Natural killer cell treated with Interleukin-12 subunit alpha and Interleukin-12 subunit beta and Interleukin-15 and Interleukin-18, amount 100 ng/mL, for 72 hours (primary cell): ENCODE measurements around the gene CRLF2. TPM values are rescaled to one million over a fixed set of nuclear protein-coding genes. Genes with fewer than 3 reads are reported as not detected.
"Not testable (repeated sequence)": the region's sequence is repeated elsewhere in the genome, so short reads cannot be mapped to it uniquely, and the experiment has no call there.

Experiments used
- ATAC-seq, 2 donors: fragments of 150-1000 bp; cut with Tn5 transposase in 1 of 2; sonication (Bioruptor Pico), chemical (Tn5 transposase) in 1 of 2; 2 replicates each; pipeline ENCODE4 v1.10.0; 2021
- DNase-seq: peaks from one replicate; pipeline ENCODE4 v3.0.0; 2022; ENCODE audit warnings: low spot score
- H3K27ac Mint-ChIP-seq, 2 donors: 1 replicate in 1 of 2; 2 replicates in 1 of 2; pipeline ENCODE4 v1.8.0; 2022; ENCODE audit warnings: mixed read lengths in 2 of 2, mild to moderate bottlenecking in 1 of 2, moderate library complexity in 1 of 2
- H3K27me3 Mint-ChIP-seq, 2 donors: 1 replicate in 1 of 2; 2 replicates in 1 of 2; pipeline ENCODE4 v1.8.0; 2022; ENCODE audit warnings: mixed read lengths in 2 of 2
- H3K36me3 Mint-ChIP-seq: one replicate; pipeline ENCODE4 v1.8.0; 2022; ENCODE audit warnings: mixed read lengths
- H3K4me1 Mint-ChIP-seq, 2 donors: 1 replicate in 1 of 2; 2 replicates in 1 of 2; pipeline ENCODE4 v1.8.0; 2022; ENCODE audit warnings: low read depth in 2 of 2, mixed read lengths in 2 of 2, mild to moderate bottlenecking in 1 of 2
- H3K4me3 Mint-ChIP-seq: one replicate; pipeline ENCODE4 v1.8.0; 2022; ENCODE audit warnings: mixed read lengths
- H3K9me3 Mint-ChIP-seq: 2 replicates; pipeline ENCODE4 v1.8.0; 2022; ENCODE audit warnings: mixed read lengths
- total RNA-seq, 2 donors: library from RNA; stranded (reverse); gene quantifications; one replicate each; pipeline ENCODE4 v1.2.3, GENCODE V29; 2022

CRLF2 gene
- total RNA-seq, 2 donors from 2014 or later, result 2.3 TPM; not detected in 1

DNA sequence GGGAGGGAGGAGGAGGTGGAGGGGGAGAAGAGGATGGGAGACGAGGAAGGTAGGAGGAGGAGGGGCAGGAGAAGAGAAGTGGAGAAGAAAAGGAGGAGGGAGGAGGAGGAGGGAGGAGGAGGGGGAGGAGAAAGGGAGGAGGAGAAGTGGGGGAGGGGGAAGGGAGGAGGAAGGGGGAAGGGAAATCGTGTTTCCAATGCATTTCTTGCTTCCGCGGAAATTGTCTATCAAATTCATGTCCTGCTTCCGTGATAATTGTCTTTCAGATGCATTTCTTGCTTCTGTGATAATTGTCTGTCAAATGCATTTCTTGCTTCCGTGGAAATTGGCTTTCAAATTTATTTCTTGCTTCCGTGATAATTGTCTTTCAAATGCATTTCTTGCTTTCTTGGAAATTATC lies 43.3 kb downstream of the CRLF2 start:
- peaks cover 2 to 7% of the 10 kb centered on the region in 2 donors for H3K4me1 Mint-ChIP-seq
- DNase-seq (no peak), ATAC-seq (no peak)
- no peak overlapping the region for H3K27ac Mint-ChIP-seq
- H3K36me3 Mint-ChIP-seq, result no peaks in the 10 kb centered on the region
- H3K9me3 Mint-ChIP-seq, result no peaks in the 10 kb centered on the region
- H3K27me3 Mint-ChIP-seq, result peaks cover 0 to 6% of the 10 kb centered on the region in 2 donors
- no peak overlapping the region for H3K4me3 Mint-ChIP-seq

DNA sequence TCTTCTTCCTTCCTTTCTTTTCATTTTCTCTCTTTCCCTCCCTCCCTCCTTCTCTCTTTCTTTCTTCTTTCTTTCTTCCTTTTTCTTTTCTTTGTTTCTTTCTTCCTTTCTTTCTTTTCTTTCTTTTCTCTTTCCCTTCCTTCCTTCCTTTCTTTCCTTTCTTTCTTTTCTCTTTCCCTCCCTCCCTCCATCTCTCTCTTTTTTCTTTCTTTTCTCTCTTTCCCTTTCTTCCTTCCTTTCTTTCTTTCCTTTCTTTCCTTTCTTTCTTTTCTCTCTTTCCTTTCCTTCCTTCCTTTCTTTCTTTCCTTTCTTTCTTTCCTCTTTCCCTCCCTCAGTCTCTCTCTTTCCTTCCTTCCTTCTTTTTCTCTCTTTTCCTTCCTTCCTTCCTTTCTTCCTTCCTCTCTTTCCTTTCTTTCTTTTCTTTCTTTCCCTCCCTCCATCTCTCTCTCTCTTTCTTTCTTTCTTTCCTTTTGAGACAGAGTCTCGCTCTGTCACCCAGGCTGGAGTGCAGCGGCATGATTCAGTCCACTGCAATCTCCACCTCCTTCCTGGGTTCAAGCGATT lies 44.4 kb downstream of the CRLF2 start:
- DNase-seq (no peak), ATAC-seq (no peak)
- Mint-ChIP-seq H3K9me3 (no peaks in the 10 kb centered on the region), H3K36me3 (no peaks in the 10 kb centered on the region), H3K27ac (no peak overlapping the region), H3K4me3 (no peak overlapping the region), H3K27me3 (peaks cover 2 to 13% of the 10 kb centered on the region in 2 donors), H3K4me1 (peaks cover 4 to 7% of the 10 kb centered on the region in 2 donors)

DNA sequence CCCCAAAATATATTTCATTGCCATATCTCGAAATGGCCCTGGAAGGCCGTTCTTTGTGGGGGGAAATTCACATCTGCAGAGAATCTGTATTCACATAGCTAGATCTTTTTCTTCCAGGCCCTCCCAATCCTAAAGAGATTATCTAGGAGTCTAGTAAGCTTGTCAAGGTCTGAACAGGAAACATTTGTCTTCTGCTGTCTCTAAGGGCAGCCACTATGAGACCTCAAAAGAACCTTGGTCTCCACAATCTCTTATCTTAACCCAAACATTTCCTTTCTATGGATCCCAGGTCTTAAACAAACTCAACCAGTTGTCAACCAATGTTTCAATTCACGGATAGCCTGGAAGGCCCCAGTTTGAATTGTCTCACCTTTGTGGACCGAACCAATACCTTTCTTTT lies 45.0 kb downstream of the CRLF2 start:
- H3K36me3 Mint-ChIP-seq, result no peaks in the 10 kb centered on the region
- H3K4me1 Mint-ChIP-seq, result peaks cover 4 to 7% of the 10 kb centered on the region in 2 donors
- ATAC-seq (no peak), DNase-seq (no peak)
- peaks cover 4 to 13% of the 10 kb centered on the region in 2 donors for H3K27me3 Mint-ChIP-seq
- no peak overlapping the region for H3K27ac Mint-ChIP-seq
- H3K9me3 Mint-ChIP-seq, result no peaks in the 10 kb centered on the region
- no peak overlapping the region for H3K4me3 Mint-ChIP-seq

DNA sequence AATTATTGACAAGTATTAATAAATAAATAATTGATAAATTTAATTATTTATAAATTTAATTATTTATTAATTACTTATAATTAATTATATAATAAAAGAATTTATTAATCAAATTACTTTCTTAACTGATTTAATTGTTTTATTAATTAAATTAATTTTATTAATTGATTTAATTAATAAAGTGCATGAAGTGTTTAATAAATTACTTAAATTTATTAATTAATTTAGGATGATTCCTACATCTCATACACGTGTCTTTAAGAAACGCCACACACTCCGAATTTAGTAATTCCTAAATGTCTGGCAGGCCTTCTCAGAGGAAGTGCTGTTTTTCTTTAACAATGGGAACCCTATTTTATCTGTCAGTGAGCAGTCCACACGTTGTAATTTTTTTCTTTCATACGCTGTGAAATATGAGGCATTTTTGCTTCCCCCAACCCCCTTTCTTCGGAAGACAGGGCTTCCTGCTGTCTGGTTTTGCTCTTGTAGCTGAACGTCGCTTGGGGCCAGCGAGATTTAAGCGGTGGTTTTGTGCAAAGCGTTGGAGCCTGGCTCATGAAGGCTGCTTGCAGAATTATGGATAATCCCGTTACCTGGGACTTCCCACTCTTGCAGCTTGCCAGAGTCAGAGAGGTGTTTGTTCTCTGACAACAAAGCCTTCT lies 46.8 kb downstream of the CRLF2 start:
- ATAC-seq, result peak in 1 of 2 donors; percentile 61
- Mint-ChIP-seq H3K36me3 (no peaks in the 10 kb centered on the region), H3K4me1 (peaks cover 4 to 7% of the 10 kb centered on the region in 2 donors), H3K9me3 (peaks cover 2% of the 10 kb centered on the region), H3K27ac (no peak overlapping the region), H3K27me3 (peaks cover 5 to 13% of the 10 kb centered on the region in 2 donors), H3K4me3 (no peak overlapping the region)
- no peak for DNase-seq

DNA sequence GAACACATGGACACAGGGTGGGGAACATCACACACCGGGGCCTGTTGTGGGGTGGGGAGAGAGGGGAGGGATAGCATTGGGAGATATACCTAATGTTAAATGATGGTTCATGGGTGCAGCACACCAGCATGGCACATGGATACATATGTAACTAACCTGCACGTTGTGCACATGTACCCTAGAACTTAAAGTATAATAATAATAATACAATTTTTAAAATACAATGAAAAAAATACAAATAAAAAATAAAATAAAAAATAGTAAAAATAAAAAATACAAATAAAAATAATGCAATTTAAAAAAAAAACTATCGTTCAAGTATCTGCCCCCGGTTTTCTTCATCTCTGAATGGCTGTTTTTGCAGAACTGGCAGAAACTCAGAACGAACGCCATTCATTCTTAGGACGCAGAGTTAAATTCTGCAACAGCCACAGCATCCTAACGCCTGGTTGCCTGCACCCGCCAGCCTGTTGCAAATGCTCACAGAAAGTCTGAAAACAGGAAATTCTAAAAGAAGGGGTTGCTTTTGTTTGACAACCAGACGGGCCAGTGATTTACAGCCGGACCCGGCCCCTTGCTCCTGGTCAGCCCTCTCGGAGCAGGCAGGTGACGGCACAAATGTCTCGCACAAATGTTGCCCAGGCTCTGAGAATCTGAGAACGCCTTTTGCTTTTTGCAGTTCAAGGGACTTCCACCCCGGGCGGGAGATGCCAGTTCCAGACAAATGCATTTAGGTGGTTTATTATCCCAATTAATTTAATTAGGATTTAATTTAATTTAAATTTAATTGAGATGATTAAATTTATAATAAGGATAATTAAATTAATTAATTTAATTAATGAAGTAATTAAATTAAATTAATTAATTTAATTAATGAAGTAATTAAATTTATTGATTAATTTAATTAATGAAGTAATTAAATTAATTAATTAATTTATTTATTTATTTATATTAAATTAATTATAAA lies 47.8 kb downstream of the CRLF2 start:
- Mint-ChIP-seq H3K36me3 (peaks cover 3% of the 10 kb centered on the region), H3K9me3 (peaks cover 10% of the 10 kb centered on the region), H3K27ac (no peak overlapping the region), H3K4me3 (no peak overlapping the region), H3K4me1 (peaks cover 4 to 11% of the 10 kb centered on the region in 2 donors), H3K27me3 (peaks cover 5 to 13% of the 10 kb centered on the region in 2 donors)
- ATAC-seq (no peak), DNase-seq (no peak)

GRCh38 chrX:1163231-1163630 lies 49.2 kb downstream of the CRLF2 start:
- Mint-ChIP-seq H3K36me3 (peaks cover 6% of the 10 kb centered on the region), H3K9me3 (peaks cover 14% of the 10 kb centered on the region), H3K4me3 (no peak overlapping the region), H3K27me3 (peaks cover 5 to 10% of the 10 kb centered on the region in 2 donors), H3K27ac (no peak overlapping the region), H3K4me1 (peaks cover 4 to 12% of the 10 kb centered on the region in 2 donors)
- ATAC-seq (no peak), DNase-seq (no peak)

- DNase-seq (no peak), ATAC-seq (no peak)
- Mint-ChIP-seq H3K9me3 (peaks cover 14% of the 10 kb centered on the region), H3K36me3 (peaks cover 6% of the 10 kb centered on the region), H3K27me3 (peaks cover 5 to 7% of the 10 kb centered on the region in 2 donors), H3K4me3 (no peak overlapping the region), H3K27ac (no peak overlapping the region), H3K4me1 (peaks cover 4 to 8% of the 10 kb centered on the region in 2 donors)
Measured at GRCh38 chrX:1162119-1162916, 50.1 kb downstream of the CRLF2 start.

DNA sequence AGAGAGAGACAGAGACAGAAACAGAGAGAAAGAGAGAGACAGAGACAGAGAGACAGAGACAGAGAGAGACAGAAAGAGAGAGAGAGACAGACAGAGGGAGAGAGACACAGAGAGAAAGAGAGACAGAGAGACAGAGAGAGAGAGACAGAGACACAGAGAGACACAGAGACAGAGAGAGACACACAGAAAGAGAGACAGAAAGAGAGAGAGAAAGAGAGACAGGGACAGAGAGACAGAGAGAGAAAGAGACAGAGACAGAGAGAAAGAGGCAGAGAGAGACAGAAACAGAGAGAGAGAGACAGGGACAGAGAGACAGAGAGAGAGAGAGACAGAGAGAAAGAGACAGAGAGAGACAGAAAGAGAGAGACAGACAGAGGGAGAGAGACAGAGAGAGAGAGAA lies 52.9 kb downstream of the CRLF2 start:
- ATAC-seq (no peak), DNase-seq (no peak)
- H3K9me3 Mint-ChIP-seq, result peaks cover 14% of the 10 kb centered on the region
- no peak overlapping the region for H3K4me3 Mint-ChIP-seq
- H3K4me1 Mint-ChIP-seq, result peaks cover 2 to 8% of the 10 kb centered on the region in 2 donors
- no peak overlapping the region for H3K27ac Mint-ChIP-seq
- peaks cover 5 to 7% of the 10 kb centered on the region in 2 donors for H3K27me3 Mint-ChIP-seq
- H3K36me3 Mint-ChIP-seq, result peaks cover 6% of the 10 kb centered on the region

DNA sequence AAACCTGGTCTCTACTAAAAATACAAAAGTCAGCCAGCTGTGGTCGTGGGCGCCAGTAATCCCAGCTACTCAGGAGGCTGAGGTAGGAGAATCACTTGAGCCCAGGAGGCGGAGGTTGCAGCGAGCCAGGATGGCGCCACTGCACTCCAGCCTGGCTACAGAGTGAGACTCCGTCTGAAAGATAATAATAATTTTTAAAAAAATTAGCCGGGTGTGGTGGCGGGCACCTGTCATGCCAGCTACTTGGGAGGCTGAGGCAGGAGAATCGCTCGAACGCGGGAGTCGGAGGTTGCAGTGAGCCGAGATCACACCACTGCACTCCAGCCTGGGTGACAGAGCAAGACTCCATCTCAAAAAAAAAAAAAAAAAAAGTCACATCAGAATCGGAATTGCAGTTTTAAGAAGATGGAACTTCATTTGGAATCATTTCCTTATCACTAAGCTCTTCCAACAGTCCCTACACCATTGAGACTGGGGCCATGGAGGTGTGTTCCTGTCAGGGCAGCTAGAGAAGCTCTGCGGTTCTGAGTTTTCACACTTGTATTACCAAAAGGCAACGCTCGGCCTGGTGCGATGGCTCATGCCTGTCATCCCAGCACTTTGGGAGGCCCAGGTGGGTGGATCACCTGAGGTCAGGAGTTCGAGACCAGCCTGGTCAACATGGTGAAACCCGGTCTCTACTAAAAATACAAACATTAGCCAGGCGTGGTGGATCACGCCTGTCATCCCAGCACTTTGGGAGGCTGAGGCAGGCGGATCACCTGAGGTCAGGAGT lies 55.6 kb downstream of the CRLF2 start:
- not testable (repeated sequence) for ATAC-seq, H3K4me1 Mint-ChIP-seq
- H3K9me3 Mint-ChIP-seq, result peaks cover 14% of the 10 kb centered on the region

DNA sequence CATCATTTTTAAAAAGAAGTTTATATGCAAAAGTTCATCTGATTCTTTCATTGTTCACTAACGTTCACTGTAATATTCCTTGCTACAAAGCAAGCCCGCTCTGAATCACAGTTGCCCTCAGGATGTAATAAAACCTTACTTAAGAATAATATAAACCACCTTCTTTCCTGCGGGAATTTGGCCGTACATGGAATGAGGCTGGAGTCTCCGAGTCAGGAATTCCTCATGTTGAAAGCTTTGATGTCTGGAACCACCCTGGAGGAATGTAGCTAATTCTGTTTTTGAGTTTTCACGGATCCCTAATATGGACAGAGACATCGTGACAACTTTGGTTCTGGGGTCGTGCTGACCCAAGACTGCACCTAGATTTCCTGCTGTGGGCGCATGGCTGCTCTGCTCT lies 58.5 kb downstream of the CRLF2 start:
- H3K36me3 Mint-ChIP-seq, result no peaks in the 10 kb centered on the region
- H3K9me3 Mint-ChIP-seq, result no peaks in the 10 kb centered on the region
- H3K27me3 Mint-ChIP-seq, result peaks cover 9% of the 10 kb centered on the region in 2 donors
- H3K4me3 Mint-ChIP-seq, result no peak overlapping the region
- DNase-seq (no peak), ATAC-seq (no peak)
- H3K4me1 Mint-ChIP-seq, result no peaks in the 10 kb centered on the region
- H3K27ac Mint-ChIP-seq, result no peak overlapping the region

More for the DNA sequence above, 55.6 kb downstream of the CRLF2 start:
- not testable (repeated sequence) for H3K36me3 Mint-ChIP-seq, DNase-seq, H3K27ac Mint-ChIP-seq, H3K27me3 Mint-ChIP-seq, H3K4me3 Mint-ChIP-seq

DNA sequence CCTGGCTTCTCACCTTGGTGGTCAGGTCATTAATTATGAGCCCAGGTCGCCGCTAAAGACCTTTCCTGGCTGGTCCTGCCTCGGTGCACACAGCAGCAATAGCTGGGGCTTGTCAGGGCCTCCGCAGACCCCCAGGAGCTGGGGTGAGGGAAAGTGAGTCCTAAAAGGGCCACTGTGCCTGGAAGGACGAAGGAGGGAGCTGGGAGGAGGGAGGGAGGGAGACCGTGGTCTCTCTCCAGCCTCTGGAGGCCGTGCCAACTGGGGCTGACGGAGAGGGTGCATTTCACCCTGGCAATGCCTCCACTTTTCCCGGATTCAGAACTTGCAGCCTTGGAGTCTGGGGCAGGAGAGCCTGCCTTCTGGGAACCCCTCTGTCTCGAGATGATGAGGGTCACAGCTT lies 60.4 kb downstream of the CRLF2 start:
- Mint-ChIP-seq H3K4me1 (no peaks in the 10 kb centered on the region), H3K36me3 (no peaks in the 10 kb centered on the region), H3K9me3 (no peaks in the 10 kb centered on the region), H3K27me3 (peaks cover 13 to 14% of the 10 kb centered on the region in 2 donors), H3K27ac (no peak overlapping the region), H3K4me3 (no peak overlapping the region)
- DNase-seq (no peak), ATAC-seq (no peak)

DNA sequence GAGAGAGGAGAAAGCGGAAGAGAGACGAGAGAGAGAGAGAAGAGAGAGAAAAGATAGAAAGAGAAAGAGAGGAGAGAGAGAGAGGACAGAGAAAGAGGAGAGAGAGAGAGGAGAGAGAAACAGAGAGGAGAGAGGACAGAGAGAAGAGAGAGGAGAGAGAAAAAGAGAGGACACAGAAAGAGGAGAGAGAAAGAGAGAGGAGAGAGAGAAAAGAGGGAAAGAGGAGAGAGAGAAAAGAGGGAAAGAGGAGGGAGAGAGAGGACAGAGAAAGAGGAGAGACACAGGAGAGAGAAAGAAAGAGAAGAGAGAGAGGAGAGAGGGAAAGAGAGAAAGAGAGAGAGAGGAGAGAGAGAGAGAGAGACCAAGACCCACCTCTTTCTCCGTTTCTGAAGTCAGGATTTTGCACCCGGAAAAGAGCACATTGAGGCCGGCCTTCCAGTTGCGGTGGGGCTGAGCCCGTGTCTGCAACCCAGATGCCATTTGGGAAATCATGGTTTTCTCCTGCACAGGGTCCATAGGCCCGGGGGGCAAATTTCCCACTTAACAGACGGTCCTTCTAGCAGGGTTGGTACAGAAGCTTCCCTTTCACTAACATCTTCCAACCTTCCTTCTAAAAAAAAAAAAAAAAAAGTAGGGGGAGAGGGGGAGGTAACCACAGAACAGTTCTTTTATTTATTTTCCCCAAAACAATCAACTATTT lies 60.9 kb downstream of the CRLF2 start:
- H3K9me3 Mint-ChIP-seq, result no peaks in the 10 kb centered on the region
- H3K27ac Mint-ChIP-seq, result no peak overlapping the region

More for the DNA sequence above, 60.9 kb downstream of the CRLF2 start:
- Mint-ChIP-seq H3K27me3 (peaks cover 13 to 14% of the 10 kb centered on the region in 2 donors), H3K4me3 (no peak overlapping the region), H3K36me3 (no peaks in the 10 kb centered on the region), H3K4me1 (no peaks in the 10 kb centered on the region)
- DNase-seq (no peak), ATAC-seq (no peak)
